Cardiac septum (tissue), 1 donor: ENCODE results near the gene DCDC2C. TPM values are rescaled to one million over a fixed set of nuclear protein-coding genes. Genes with fewer than 3 reads are reported as not detected.
"Not testable (repeated sequence)": the region's sequence is repeated elsewhere in the genome, so short reads cannot be mapped to it uniquely, and the experiment has no call there.

Experiments used
- DNase-seq: peaks from one replicate; pipeline ENCODE4 v3.0.0-alpha.2; 2020; ENCODE audit warnings: low spot score
- intact Hi-C: fragments of 100-400 bp; cut with DNase I; formaldehyde crosslinking; loops from one replicate; pipeline ENCODE4 v1.14.0; 2022
- total RNA-seq: library from RNA; stranded (reverse); fragmentation: NEBNext Ultra II Directional; extraction: Animal tissue kit (Norgen Biotek cat#: 25700); gene quantifications from one replicate; pipeline ENCODE4 v1.2.1, GENCODE V29; 2021
- donor health status: DM: no; HTN: no; CAD: no.

The DCDC2C gene
- total RNA-seq, 1 donor from 2014 or later = not detected

DNA sequence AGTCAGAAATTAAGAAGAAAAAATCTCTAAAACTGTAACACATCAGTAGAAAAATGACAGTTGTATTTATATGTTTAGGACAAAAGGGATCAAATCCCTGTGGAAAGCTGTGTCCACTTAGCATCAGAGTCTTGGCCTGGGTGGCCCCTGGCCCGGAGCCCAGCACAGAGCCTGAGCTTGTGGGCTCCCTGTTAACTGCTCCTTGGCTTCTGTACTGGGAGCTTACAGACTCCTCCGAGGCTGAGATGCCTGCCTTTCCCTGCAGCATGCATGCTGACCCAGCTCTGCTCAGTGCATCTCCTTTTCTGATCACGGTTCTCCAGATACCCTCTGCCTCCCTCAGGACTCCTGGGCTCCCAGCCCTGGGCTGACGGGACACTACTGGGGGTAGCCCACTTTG lies 98.1 kb downstream of the DCDC2C start:
- intact Hi-C loops = no loop called here
- DNase-seq = no peak

- DNase-seq = no peak
- intact Hi-C loops = no loop called here
Measured at GRCh38 chr2:3805201-3805939, 102.0 kb downstream of the DCDC2C start.

DNA sequence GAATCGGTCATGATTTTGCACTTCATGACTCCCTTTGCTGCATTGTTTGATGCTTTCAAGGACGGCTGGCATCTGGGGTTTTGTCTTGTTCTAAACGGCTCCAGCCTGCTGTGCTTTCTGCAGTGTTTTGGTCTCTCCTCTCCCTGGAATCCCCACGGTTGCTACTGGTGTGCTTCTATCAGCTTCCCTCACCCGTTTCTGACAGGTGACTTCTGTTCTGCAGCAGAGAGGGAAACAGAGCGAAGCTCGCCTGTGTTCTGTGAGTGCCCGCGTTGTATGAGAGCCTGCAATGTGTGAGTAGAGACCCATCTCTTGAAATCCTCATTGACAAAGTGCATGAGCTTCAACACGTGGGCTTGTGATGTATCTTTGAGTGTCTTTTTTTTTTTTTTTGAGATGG lies 102.8 kb downstream of the DCDC2C start:
- intact Hi-C loops = no loop called here
- DNase-seq = no peak

DNA sequence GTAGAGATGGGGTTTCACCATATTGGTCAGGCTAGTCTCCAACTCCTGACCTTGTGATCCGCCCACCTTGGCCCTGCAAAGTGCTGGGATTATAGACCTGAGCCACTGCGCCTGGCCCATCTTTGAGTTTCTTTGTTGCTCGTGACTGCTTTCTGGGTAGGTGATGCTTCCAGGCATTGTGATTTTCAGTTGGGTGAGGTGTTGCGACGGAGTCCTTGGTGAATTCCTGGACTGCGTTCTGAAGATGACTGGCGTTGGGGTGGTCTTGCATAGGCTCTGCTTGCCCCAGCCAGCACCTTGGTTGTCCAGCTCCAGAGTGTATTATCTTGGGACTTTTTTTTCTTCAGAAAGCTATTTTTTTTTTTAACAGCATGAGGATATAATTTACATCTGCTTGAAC lies 103.4 kb downstream of the DCDC2C start:
- intact Hi-C loops = no loop called here
- DNase-seq = no peak

DNA sequence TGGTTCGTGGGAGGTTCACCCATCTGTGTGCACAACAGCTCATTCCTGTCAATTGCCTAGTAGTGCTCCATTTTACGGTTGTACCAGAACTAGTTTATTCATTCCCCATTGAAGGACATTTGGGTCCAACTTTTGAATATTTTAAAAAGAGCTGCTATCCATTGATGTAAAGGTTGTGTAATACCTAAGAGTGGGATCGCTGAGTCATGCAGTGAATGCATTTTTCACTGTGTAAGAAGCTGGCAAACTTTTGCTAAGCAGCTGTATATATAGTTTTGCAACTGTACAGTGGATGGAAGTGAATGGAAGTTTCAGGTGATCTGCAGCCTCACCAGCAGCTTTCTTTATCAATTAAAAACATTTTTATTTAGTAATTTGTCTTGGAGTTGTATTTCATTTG lies 104.5 kb downstream of the DCDC2C start:
- intact Hi-C loops = no loop called here
- no peak for DNase-seq

DNA sequence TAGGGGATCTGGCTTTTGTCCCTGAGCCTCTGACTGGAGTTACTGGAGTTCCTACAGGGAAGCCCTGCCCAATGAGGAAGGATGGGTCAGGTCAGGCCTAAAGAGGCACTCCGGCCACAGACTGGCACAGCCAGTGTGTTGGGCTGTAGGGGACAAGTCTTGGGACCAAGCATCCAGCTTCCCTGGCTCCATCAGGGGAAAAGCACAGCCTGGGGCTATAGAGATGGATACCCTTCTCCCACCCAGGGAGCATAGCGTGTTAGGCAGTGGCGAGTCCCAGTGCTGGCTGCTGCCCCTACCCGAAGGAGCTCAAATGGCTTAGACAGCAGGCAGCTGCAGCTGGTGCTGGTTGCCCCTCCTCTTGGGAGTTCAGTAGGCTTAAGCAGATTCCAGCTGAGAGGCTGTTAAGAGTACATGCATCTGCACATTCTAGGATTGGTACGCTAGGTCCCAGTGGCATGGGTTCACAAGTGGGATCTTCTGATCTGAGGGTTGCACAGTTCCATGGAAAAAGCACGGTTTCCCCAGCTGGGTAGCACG lies 111.4 kb downstream of the DCDC2C start:
- DNase-seq = no peak
- intact Hi-C loops = no loop called here

GRCh38 chr2:3817144-3817543 lies 113.8 kb downstream of the DCDC2C start:
- DNase-seq, intact Hi-C loops: not testable (repeated sequence)

DNA sequence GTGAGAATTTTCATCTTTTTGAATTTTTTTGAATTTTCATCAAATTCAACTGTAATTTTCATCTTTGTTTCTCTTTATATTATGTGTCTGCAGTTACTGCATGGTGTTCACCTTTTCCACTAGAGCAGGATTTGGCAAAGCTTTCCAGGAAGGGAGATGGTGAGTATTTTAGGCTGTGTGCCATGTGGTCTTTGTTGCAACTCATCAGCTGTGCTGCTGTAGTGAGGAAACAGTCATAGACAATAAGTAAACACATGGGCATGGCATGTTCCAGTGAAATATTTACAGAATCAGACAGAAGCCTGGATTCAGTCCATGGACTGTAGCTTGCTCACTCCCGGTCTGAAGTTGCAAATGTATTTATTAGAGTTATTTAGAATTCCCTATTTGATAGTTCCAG lies 120.4 kb downstream of the DCDC2C start:
- intact Hi-C loops = no loop called here
- no peak for DNase-seq

- intact Hi-C loops = no loop called here
- no peak for DNase-seq
Measured at GRCh38 chr2:3827673-3828575, 124.5 kb downstream of the DCDC2C start.

GRCh38 chr2:3830796-3831195 lies 127.4 kb downstream of the DCDC2C start:
- intact Hi-C loops = no loop called here
- DNase-seq = no peak

DNA sequence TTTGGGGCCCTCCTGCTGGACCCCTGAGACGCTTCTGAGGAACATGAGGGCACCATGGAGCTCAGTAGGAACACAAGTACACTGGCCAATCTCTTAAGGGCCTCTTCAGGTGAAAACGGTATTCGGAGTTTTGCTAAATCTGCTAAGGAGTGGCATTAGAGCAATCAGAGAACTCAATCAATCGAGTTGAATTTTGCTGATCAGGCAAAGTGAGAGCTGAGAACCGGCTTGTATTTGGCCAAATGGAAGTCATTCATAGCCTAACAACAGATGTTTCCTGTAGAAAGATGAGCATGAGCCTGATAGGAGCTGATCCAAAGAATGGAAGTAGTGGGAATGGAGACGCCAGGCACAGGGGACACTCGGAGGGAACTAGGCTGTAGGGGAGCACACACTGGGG lies 133.7 kb downstream of the DCDC2C start:
- intact Hi-C loops = no loop called here
- no peak for DNase-seq

DNA sequence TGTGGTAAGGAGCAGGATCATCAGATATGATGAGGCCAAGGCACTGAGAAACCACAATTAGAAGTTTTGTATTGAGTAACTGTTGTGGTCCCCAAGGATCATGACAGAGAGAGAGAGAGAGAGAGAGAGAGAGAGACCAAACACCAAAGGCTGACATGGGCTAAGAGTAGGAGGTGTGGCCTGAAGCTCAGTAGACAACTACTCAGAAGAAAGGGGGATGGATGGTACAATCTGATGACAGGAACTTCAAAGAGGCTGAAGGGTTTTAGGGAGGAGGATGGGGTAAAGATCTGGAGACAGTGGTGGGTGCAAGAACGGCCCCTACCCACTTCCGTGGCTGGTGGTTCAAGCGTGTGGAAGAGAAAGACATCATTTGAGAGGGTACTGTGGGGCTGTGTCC lies 135.0 kb downstream of the DCDC2C start:
- intact Hi-C loops = no loop called here
- DNase-seq = no peak

GRCh38 chr2:3839476-3839875 lies 136.1 kb downstream of the DCDC2C start:
- intact Hi-C loops = no loop called here
- no peak for DNase-seq

DNA sequence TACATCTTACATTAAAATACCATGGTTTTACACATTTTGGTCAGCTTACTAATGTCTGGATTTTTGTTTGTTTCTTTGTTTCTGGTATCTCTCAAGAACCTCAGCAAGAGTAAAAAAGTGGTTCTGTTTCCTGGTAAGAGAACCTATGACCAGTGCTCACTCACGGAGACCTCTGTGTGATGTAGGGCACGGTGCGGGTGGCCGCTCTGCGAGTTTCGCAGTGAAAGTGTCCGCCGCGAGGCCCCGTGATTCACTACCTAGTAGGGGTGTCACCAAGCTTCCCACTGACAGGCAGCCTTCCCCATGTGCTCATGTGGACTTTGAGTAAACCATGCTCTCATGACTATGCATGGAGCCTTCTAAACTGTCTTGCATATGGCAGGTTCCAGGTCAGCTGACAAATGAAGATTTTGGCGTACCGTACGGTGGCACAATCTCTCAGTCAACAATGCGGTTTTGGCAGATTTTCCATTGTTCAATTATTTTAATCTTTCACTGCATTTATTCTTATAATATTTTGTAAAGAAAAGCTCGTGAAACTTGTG lies 137.3 kb downstream of the DCDC2C start:
- intact Hi-C loops = no loop called here
- DNase-seq = no peak

DNA sequence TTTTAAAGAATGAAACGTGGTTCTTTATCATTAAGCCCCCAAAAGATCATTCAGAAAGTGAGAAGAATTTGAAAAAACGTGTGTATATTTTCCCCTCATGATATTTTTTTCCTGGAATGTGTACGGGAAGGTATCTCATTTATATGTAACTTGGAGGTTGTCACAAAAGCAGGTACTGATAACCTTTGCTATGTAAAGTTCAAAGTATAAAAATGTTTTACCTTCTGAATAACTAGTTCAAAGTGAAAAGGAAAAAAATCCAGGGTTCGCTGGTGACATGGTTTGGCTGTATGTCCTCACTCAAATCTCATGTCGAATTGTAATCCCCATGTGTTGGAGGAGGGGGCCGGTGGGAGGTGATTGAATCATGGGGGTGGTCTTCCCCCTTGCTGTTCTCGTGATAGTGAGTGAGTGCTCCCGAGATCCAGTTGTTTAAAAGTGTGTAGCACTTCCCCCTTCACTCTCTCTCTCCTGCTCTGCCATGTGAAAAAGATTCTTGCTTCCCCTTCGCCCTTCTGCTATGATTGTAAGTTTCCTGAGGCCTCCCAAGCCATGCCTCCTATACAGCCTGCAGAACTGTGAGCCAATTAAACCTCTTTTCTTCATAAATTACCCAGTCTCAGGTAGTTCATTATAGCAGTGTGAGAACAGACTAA lies 144.2 kb downstream of the DCDC2C start:
- DNase-seq = no peak
- intact Hi-C loops = no loop called here

- intact Hi-C loops = no loop called here
Measured at GRCh38 chr2:3848776-3849175, 145.4 kb downstream of the DCDC2C start.

DNA sequence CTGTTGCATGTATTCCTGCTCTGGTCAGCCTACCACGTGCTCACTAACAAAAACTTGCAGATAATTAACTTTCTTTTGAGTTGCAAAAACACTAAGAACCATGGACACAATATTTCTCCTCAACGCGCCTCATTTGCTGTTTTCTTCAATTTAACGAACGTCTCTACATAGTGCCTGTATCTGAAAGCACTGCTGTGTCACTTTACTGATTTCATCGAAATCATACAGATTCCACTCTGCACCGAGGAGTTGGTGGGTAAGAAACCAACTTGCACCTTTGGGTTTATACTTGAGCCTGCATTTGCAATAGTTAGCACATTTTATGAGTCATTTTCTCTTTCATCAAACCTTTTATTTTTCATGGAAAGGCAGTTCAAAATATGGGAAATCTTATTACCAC lies 145.8 kb downstream of the DCDC2C start:
- DNase-seq = no peak
- intact Hi-C loops = no loop called here

More at GRCh38 chr2:3848776-3849175, 145.4 kb downstream of the DCDC2C start:
- DNase-seq = no peak

GRCh38 chr2:3857576-3857975 lies 154.2 kb downstream of the DCDC2C start:
- no peak for DNase-seq
- intact Hi-C loops = no loop called here

GRCh38 chr2:3864943-3865865 lies 161.8 kb downstream of the DCDC2C start:
- DNase-seq = no peak
- intact Hi-C loops = no loop called here
